ENCODE measurements around the gene LITAF. TPM values are rescaled to one million over a fixed set of nuclear protein-coding genes. Genes with fewer than 3 reads are reported as not detected.
A peak's percentile ranks its signal among the peaks of the same experiment; 100 is the strongest.

LITAF gene
- total RNA-seq, 1 donor from 2014 or later, result 124 TPM

- Mint-ChIP-seq H3K36me3 (ENCODE audit: low read depth) (no peaks in the 10 kb centered on the region), H3K4me3 (peak overlapping the region; percentile 60), H3K27me3 (no peaks in the 10 kb centered on the region), H3K9me3 (no peaks in the 10 kb centered on the region), H3K27ac (no peak overlapping the region), H3K4me1 (peaks cover 38% of the 10 kb centered on the region)
- DNase-seq, result no peak
- ChIA-PET CTCF (interaction anchor here (0.9 kb wide), 1 partner anchor 26 kb away, joined by 3 read pairs; the partner anchor contains the start of gene LITAF), POLR2A (interaction anchor here (1.2 to 1.6 kb wide), 4 partner anchors 9 to 76 kb away, joined by 3 to 5 read pairs (median 4); partner anchors contain the start of gene LITAF)
- ATAC-seq (ENCODE audit: low read depth), result no peak
- intact Hi-C loops (cut with micrococcal nuclease), result loop anchor here (1.0 to 2.0 kb wide), 3 partner anchors 10 to 16 kb away; no protein-coding TSS in a partner anchor
- TF ChIP-seq CTCF (IDR thresholded peaks at IDR 0.05), result no peak
Observed at GRCh38 chr16:11612665-11613025, 25.9 kb upstream of the LITAF start.

- intact Hi-C loops (cut with micrococcal nuclease), result loop anchor here (2.0 kb wide), 2 partner anchors 13 to 17 kb away; no protein-coding TSS in a partner anchor
- Mint-ChIP-seq H3K4me1 (peaks cover 38% of the 10 kb centered on the region), H3K9me3 (no peaks in the 10 kb centered on the region), H3K4me3 (peak overlapping the region; percentile 30), H3K27me3 (no peaks in the 10 kb centered on the region), H3K27ac (no peak overlapping the region), H3K36me3 (ENCODE audit: low read depth) (no peaks in the 10 kb centered on the region)
- ATAC-seq (ENCODE audit: low read depth) (no peak), DNase-seq (no peak)
- no peak for TF ChIP-seq CTCF (IDR thresholded peaks at IDR 0.05)
- POLR2A ChIA-PET, result interaction anchor here (1.2 to 1.6 kb wide), 4 partner anchors 8 to 77 kb away, joined by 3 to 5 read pairs (median 4); partner anchors contain the start of gene LITAF
- CTCF ChIA-PET, result interaction anchor here (0.9 kb wide), 1 partner anchor 25 kb away, joined by 3 read pairs; the partner anchor contains the start of gene LITAF
Observed at GRCh38 chr16:11611871-11612664, 25.3 kb upstream of the LITAF start.

- H3K27ac Mint-ChIP-seq, result no peak overlapping the region
- DNase-seq (no peak), ATAC-seq (ENCODE audit: low read depth) (no peak)
- ChIA-PET POLR2A (interaction anchor here (0.6 to 0.7 kb wide), 3 partner anchors 38 to 115 kb away, joined by 3 to 4 read pairs (median 3); no protein-coding TSS in a partner anchor), CTCF (no interaction called here)
- H3K4me1 Mint-ChIP-seq, result peaks cover 36% of the 10 kb centered on the region
- TF ChIP-seq CTCF (IDR thresholded peaks at IDR 0.05), result no peak
- H3K4me3 Mint-ChIP-seq, result no peak overlapping the region
- H3K27me3 Mint-ChIP-seq, result no peaks in the 10 kb centered on the region
- intact Hi-C loops (cut with micrococcal nuclease), result no loop called here
- H3K9me3 Mint-ChIP-seq, result no peaks in the 10 kb centered on the region
- no peaks in the 10 kb centered on the region for H3K36me3 Mint-ChIP-seq (ENCODE audit: low read depth)
Observed at GRCh38 chr16:11610580-11610979, 23.9 kb upstream of the LITAF start.

- CTCF ChIA-PET, result no interaction called here
- no peak overlapping the region for H3K27ac Mint-ChIP-seq
- ATAC-seq (ENCODE audit: low read depth), result no peak
- DNase-seq, result no peak
- H3K27me3 Mint-ChIP-seq, result no peaks in the 10 kb centered on the region
- POLR2A ChIA-PET, result interaction anchor here (0.7 kb wide), 2 partner anchors 38 to 79 kb away, joined by 3 read pairs; no protein-coding TSS in a partner anchor
- no peak for TF ChIP-seq CTCF (IDR thresholded peaks at IDR 0.05)
- H3K9me3 Mint-ChIP-seq, result no peaks in the 10 kb centered on the region
- peaks cover 36% of the 10 kb centered on the region for H3K4me1 Mint-ChIP-seq
- no peaks in the 10 kb centered on the region for H3K36me3 Mint-ChIP-seq (ENCODE audit: low read depth)
- H3K4me3 Mint-ChIP-seq, result no peak overlapping the region
- intact Hi-C loops (cut with micrococcal nuclease), result no loop called here
Observed at GRCh38 chr16:11610121-11610505, 23.4 kb upstream of the LITAF start.

GRCh38 chr16:11609474-11610120 lies 22.9 kb upstream of the LITAF start:
- DNase-seq (no peak), ATAC-seq (ENCODE audit: low read depth) (no peak)
- no peak overlapping the region for H3K4me3 Mint-ChIP-seq
- POLR2A ChIA-PET, result interaction anchor here (0.6 to 0.7 kb wide), 4 partner anchors 37 to 229 kb away, joined by 3 to 5 read pairs (median 3); no protein-coding TSS in a partner anchor
- intact Hi-C loops (cut with micrococcal nuclease), result no loop called here
- no peak for TF ChIP-seq CTCF (IDR thresholded peaks at IDR 0.05)
- H3K9me3 Mint-ChIP-seq, result no peaks in the 10 kb centered on the region
- no peak overlapping the region for H3K27ac Mint-ChIP-seq
- H3K4me1 Mint-ChIP-seq, result peaks cover 33% of the 10 kb centered on the region
- CTCF ChIA-PET, result no interaction called here
- H3K36me3 Mint-ChIP-seq (ENCODE audit: low read depth), result no peaks in the 10 kb centered on the region
- no peaks in the 10 kb centered on the region for H3K27me3 Mint-ChIP-seq

Data from activated B cell treated with CpG ODN at 0.5 μM for 24 hours (primary cell).